ENCODE data around the gene LST1.

Gene LST1

DNA sequence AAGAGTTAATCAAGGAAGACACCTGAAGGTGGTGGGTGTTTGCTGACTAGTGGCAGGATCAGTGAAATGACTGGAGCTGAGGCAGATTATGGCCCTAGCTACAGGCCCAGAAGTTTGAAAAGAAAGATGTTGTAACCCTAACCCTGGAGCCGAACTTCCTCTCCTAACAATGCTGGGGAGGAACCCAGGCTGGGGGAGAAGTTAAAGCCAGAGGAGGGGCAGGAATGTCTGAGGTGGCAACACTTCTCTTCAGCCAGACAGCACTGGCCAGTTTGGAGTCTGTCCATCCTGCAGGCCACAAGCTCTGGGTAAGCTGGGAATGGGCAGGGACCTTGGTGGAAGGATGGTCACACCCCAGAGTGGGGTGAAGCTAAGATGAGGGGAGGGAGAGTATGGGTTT is at the start of gene LST1:
LST1 (plus strand) TSS at position 270 of the 400 bp plus-strand sequence. CDS start 1,023 bp downstream, outside the sequence.
- H3K4me3 ChIP-seq (ENCODE audit: low read depth, low read length): no peak within 1 kb of the TSS
- TF ChIP-seq, protein P1, sequence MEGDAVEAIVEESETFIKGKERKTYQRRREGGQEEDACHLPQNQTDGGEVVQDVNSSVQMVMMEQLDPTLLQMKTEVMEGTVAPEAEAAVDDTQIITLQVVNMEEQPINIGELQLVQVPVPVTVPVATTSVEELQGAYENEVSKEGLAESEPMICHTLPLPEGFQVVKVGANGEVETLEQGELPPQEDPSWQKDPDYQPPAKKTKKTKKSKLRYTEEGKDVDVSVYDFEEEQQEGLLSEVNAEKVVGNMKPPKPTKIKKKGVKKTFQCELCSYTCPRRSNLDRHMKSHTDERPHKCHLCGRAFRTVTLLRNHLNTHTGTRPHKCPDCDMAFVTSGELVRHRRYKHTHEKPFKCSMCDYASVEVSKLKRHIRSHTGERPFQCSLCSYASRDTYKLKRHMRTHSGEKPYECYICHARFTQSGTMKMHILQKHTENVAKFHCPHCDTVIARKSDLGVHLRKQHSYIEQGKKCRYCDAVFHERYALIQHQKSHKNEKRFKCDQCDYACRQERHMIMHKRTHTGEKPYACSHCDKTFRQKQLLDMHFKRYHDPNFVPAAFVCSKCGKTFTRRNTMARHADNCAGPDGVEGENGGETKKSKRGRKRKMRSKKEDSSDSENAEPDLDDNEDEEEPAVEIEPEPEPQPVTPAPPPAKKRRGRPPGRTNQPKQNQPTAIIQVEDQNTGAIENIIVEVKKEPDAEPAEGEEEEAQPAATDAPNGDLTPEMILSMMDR (IDR thresholded peaks at IDR 0.05; ENCODE audit: insufficient read depth, low read length, missing control alignments): no peak
- DNase-seq (ENCODE audit: low read depth, low spot score): no peak
- ChIA-PET POLR2A (no interaction called here), CTCF (interaction anchor here (1.5 to 31.3 kb wide), 4 partner anchors 9 to 33 kb away, joined by 10 to 1569 read pairs (median 237); partner anchors contain the start of genes ATP6V1G2, DDX39B, LTA and NCR3)

DNA sequence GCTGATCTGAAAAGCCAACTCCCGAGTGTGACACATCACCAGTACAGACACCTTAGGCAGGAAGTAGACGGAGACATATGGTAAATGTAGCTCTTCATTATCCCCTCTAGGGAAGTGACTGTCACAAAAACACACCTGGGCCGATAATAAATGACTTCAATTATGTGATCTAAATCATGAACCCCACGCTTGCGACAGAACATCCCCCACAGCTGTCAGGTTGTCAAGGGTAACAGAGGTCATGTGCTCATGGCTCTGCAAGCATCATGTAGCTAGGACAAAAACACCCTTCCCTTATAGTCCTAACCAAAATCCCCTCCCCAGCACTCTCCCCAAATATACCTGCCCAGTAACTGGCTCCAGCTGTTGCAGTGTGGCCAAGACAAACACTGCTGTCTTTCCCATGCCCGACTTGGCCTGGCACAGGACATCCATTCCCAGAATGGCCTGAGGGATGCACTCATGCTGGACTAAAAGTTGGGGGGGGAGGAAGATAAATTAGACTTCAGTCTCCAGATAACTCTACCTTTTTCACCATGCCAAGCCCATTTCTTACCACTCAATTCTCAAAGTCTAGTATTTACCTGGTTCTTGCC is 47.2 kb upstream of the LST1 start:
- ChIA-PET POLR2A (interaction anchor here (1.0 kb wide), 1 partner anchor 97 kb away, joined by 3 read pairs; no protein-coding TSS in a partner anchor), CTCF (interaction anchor here (1.5 to 38.4 kb wide), 4 partner anchors 11 to 49 kb away, joined by 4 to 1569 read pairs (median 10); partner anchors contain the start of genes LST1, LTB, MCCD1 and NCR3)
- H3K4me3 ChIP-seq (ENCODE audit: low read depth, low read length): peak overlapping the region; percentile 24
- DNase-seq (ENCODE audit: low read depth, low spot score): no peak
- TF ChIP-seq, protein P1 (IDR thresholded peaks at IDR 0.05; ENCODE audit: insufficient read depth, low read length, missing control alignments): no peak

DNA sequence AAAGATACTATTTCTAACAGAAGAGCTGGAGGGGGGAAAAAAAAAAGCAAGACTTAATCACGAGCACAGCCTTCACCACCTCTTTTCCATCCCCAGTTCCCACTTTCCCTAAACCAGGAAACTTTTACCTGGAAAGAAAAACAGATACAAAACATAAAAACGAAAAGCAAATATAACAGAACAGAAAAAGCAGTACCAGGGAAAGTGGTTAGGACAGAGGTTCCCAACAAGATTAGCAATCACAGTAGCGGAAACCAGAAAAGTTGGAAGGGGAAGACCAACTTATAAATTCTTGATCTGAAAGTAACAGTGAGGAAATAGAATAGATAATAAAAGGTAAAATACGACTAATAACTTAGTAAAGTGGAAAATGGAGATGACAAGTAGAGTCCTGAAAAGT is 45.4 kb upstream of the LST1 start:
- ChIA-PET POLR2A (interaction anchor here (0.7 to 2.3 kb wide), 6 partner anchors 12 to 1752 kb away, joined by 3 to 13 read pairs (median 4); partner anchors contain the start of genes HSPA1B and MCCD1), CTCF (interaction anchor here (0.8 to 38.4 kb wide), 5 partner anchors 11 to 68 kb away, joined by 3 to 1569 read pairs (median 5); partner anchors contain the start of genes LST1, LTB, NCR3 and TNF)
- TF ChIP-seq, protein P1 (IDR thresholded peaks at IDR 0.05; ENCODE audit: insufficient read depth, low read length, missing control alignments): no peak
- H3K4me3 ChIP-seq (ENCODE audit: low read depth, low read length): peak overlapping the region; percentile 97
- DNase-seq (ENCODE audit: low read depth, low spot score): no peak

DNA sequence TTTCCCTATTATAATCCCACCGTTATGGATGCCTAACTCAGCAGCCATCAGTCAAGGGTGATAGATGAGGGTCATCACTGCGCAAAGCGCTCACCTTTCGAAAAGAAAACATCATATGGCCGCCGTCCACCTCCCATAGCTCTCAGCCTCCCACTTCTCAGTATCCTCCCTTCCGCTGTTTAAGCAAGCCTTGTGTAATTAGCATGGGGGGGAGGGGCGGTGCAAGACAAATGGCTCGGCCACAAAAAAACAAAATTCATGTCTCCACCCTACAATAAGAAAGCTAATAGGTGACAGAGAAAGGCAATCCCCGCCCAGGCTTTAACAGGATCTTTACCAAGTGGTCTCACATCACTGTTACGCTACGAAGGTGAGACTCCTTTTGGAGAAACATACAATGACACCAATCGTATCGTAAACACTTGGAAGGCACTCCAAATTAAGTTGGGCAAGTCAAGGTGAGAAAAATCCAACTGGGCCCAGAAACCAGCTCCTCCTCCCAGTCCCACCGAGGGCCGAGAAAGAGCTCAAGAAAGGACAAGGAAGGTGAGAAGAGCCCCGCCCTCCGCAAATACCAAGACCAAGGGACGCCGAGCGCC is 44.9 kb upstream of the LST1 start:
- TF ChIP-seq, protein P1 (IDR thresholded peaks at IDR 0.05; ENCODE audit: insufficient read depth, low read length, missing control alignments): no peak
- H3K4me3 ChIP-seq (ENCODE audit: low read depth, low read length): peak overlapping the region; percentile 97
- POLR2A ChIA-PET: interaction anchor here (0.7 to 2.3 kb wide), 9 partner anchors 10 to 1751 kb away, joined by 3 to 13 read pairs (median 5); partner anchors contain the start of genes HSPA1B and MCCD1
- CTCF ChIA-PET: interaction anchor here (0.8 to 38.4 kb wide), 9 partner anchors 10 to 140 kb away, joined by 3 to 1569 read pairs (median 4); partner anchors contain the start of genes LST1, LTB, NCR3 and TNF
- DNase-seq (ENCODE audit: low read depth, low spot score): no peak

DNA sequence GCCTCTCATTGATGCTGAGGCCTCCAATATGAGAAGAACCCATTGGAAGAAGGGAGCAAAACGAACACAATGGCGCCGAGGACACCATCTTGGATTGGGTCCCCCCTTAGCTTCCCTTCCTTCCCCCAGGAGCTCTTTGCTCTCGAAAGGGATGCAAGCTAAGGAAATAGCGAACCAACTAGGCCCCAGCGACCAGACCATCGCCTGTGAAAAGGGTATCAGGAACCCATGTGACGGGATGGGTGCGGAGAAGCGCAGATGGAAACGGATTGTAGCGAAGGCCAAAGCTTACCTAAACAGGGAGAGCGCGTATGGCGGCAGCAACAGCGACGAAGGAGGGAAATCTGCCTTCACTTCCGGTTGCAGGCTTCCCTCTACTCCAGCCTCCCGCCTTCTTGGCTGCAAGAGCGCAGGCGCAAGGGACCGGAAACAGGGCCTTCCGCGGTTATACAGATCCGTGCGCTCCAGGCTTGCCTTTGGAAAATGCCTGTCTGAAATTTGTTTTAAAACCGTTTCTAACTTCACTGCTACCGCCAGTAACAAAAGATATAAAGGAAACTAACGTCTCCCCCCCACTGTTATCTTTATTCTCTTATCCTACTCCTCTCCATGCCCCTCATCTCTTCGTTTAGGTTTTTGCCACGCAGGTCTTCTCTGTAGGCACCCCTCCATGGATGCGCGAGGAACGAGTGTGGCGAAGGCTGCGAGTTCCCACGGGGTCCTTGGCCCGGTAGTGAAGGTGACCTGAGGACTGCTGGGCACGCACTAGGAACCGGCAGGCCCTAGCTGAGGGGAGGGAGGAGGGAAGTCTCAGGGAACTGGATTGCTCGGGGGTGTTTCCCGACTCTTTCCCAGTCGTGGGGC is 44.2 kb upstream of the LST1 start, which contains the start of gene DDX39B:
DDX39B (minus strand) TSS at position 346 of the 864 bp plus-strand sequence. CDS start 1,471 bp downstream, outside the sequence.
- ChIA-PET POLR2A (interaction anchor here (0.7 to 2.3 kb wide), 12 partner anchors 10 to 286 kb away, joined by 3 to 13 read pairs (median 4); partner anchors contain the start of genes C6orf47, HSPA1A, HSPA1B and HSPA1L), CTCF (interaction anchor here (0.8 to 38.4 kb wide), 9 partner anchors 11 to 141 kb away, joined by 3 to 1569 read pairs (median 4); partner anchors contain the start of genes LST1, LTB, NCR3 and TNF)
- H3K4me3 ChIP-seq (ENCODE audit: low read depth, low read length): peak within 1 kb of the TSS; percentile 97
- DNase-seq (ENCODE audit: low read depth, low spot score): peak; percentile 85
- TF ChIP-seq, protein P1 (IDR thresholded peaks at IDR 0.05; ENCODE audit: insufficient read depth, low read length, missing control alignments): no peak
